ENCODE data around the gene STPG2.

STPG2 gene

DNA sequence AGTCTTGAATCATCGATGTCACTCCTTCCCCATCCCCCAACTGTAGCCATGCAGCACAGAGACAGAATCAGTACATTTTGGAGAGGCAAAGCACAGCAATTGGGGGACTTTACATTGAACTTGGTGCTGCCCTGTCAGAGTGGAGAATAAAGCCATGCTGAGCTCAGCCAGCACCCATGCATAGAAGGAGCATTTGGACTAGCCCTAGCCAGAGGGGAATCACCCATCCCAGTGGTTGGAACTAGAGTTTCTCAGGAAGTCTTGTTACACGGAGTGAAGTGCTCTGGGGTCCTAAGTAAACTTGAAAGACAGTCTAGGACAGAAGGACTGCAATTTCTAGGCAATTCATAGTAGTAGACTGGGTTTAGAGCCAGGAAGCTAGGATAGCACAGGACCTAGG lies 49.6 kb downstream of the STPG2 start:
- DNase-seq: no peak

DNA sequence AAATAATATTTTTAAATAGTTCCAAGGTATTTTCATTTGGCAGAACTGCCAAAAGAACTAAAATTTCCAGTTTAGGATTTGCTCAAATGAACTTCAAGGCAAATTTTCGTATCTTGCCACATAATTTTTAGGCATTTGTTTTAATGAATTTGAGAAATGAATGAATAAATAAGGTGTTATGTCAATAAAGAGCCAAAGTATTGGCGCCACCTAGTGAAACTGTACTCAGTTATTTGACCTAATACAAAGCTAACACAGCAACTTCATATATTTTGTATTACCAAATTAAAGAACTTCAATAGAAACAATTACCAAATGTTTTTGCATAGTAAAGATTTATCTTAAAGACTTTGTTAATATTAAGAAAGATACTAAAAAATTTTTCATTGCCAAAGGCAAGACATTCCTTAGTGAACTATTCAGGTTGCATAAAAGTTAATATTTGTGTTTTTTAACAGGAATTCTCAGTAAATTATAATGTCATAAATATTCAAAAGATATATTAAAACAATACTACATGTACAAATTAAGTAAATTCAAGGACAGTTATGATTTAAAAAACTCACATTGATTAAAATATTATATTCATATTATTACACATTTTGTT lies 50.3 kb downstream of the STPG2 start:
- DNase-seq: no peak

DNA sequence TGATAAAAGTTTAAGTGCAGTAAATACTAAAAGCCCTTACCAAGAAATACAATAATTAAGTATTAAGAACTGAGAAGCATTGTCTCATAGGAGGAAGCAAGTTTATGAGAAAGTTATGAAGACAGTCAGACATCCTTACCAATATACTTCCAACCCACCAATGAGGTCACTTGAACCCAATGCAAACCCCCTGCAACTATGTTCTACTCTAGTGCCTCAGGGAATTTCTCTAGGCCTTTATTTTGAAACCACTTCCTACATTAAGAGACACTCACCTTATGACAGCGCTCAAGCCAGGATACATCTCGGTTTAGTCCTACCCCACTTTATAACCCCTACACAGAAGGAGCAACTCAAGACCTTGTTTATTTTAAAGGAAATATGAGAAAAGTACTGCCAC lies 61.3 kb downstream of the STPG2 start:
- no peak for DNase-seq

DNA sequence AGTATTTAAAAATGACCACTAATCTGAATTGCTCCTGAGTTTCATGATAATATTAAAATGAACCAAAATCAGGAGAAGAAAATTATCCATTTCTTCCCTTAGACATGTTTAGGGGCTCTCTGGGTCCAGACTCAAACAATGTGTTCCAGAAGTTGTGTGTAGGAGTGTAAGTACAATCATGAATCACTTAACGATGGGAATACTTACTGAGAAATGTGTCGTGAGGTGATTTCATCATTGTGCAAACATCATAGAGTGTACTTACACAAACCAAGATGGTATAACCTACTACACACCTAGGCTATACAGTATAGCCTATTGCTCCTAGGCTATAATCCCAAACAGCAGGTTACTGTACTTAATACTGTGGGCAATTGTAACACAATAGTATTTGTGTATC lies 74.8 kb downstream of the STPG2 start:
- no peak for DNase-seq

DNA sequence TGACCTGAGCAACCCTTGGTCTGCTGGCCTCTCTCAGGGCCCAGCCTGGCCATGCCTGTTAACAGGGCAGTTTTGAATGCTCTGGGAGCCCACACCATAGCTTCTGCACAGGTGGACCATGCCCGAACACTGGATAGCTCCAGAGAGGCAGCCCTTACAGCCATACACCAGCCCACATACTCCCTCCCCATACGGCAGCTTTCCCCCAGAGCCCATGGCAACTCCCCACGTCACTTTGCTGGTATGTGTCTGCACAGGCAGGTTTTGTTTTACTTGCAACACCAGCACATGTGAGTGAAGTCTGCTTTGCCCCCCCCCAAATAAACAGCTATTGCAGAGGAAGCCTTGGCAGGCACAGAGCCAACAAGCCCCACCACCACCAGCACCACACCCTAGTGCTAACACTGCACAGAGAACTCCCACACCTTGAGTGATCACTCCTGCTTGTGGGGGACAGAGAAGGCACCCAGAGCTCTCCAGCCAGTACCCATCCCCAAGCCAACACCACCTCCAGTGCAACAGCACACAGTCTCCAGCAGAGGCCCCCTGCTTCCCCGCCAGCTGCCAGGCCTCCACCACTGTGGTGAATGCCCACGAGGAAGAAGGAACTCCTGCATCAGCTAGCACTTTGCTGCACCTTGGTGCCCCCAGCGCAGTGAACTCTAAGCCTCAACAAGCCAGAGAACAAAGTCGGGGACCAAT lies 87.3 kb downstream of the STPG2 start:
- no peak for DNase-seq

DNA sequence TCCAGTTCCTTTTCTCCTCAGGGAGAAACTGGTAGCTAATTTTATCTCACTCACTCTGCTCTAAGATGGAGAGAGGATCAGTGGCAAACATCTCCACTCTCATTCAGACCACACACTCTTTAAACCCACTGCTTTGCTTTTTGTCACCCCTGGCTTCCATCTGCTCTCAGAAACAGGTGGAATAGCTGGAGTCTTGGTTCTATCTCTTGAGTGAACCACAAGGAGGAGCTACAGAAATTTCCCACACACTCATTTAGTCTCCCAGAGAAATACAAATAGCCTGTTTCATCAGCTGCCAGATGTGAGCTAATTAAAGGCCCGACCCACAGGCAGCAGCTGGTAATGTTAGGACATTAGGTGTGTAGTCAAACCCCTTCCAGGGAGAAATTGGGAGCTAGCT lies 96.6 kb downstream of the STPG2 start:
- DNase-seq: no peak

DNA sequence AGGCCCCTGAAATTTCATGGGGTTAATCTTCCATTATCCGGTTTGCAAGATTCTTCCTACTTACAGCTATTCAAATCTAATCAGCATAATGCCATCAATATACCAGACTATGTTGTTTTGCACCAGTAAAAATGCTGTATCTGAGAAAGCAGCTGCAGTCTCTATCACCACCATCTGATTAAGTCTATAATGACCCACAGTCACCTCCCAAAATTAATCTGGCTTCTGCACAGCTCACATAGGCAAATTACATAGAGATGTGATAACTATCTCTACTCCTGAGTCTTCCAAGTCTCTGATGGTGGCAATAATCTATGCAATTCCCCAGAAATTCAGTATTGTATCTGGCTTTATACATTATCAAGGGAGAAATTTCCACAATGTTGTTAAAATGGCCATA lies 113.2 kb downstream of the STPG2 start:
- DNase-seq: no peak

DNA sequence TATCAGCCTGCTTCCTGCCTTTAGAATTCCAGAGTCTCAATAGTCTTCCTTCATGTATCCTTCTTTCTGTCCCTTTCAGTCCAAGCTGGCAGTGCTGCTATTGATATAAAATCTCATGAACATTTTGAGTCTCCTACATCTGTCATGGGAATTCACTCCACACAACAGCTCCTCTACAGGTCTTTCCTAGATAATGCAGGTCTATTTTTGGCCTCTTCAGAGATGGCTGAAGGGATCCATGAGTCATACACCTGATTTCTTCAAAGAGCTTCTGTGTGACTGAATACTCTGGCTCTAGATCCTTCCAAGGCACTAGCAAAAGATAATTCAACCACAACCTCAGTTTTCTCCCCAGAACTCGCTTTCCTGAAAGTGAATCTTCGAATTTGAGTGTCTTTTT lies 115.4 kb downstream of the STPG2 start:
- no peak for DNase-seq

DNA sequence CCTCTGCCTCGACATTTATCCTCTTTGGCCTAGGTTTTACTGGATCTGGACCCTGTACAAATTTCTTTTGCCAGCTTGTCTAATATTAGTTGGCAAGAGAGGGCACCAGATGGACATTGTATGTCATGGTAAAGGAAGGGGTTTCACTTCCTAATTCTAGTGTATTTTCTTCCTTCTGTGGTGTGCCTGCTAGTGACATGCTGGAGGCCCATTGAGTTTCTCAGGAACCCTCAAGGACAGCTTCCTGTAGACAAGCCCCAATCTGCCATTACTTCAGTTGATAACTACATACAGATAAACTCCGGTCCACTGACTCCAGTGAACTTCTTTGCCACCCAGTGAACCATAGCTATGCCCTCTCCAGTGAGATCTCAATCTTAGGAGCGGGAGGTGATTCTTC lies 116.9 kb downstream of the STPG2 start:
- DNase-seq: no peak

DNA sequence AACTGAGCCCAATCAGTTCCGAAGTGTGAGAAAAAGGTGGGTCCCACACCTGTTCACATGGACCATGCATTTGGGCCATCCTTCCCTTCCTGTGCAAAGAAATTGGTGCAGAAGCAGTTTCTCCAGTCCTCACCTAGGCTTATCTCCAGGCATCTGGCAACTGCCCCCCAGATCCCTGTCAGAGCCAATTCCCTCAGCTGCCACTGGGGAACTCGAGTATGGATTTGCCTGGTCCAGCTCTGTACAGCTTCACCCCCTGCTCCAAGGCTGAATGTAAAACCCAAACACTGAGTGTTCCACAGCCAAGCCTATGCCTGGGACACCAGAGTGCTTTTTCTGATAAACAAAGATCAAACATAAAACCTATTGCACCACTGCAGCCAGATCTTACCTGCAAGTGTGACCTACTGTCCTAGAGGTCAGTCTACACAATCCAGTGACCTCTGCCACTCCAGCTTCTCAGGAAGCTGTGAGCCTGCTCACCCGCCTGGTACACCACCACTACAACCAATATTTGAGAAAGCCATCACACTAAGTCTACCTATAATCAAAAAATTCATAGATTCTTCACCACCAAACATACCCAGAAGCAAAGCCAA lies 136.4 kb downstream of the STPG2 start:
- DNase-seq: no peak

DNA sequence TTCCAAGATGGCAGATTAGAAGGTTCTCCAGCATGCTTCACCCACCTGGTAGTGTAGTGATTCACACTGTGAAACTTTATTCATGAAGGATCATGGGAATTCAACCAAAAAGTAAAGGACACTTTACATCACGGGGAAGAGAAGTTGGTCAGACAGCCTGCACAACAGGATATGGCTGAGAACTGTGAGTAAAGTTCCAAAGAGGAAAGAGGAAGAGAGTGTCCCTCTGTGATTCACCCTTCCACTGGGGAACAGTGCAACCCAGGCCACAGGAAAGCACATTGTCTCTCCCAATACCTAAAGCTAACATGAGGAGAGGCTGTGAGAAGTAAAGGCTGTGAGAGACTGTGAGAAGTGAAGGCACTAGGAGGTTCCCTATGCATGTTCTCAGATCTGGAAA lies 137.2 kb downstream of the STPG2 start:
- no peak for DNase-seq

DNA sequence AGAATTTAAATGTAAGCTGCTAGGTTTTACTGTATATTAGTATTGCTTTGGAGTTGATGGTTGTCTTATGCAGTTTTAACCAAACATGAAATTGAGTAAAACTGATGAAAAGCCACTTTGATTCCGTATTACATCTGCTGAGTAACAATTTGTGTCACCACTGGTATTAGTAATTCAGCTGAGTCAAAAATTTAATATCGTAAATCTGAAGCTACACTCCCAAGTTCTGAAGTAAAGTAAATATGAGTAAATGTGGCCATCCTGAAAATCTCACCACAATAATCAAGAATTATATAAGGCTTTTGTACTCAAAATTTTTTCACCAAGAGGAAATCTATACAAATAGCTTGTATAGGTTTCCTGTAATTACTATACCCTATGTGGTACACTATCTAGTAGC lies 142.3 kb downstream of the STPG2 start:
- DNase-seq: no peak

DNA sequence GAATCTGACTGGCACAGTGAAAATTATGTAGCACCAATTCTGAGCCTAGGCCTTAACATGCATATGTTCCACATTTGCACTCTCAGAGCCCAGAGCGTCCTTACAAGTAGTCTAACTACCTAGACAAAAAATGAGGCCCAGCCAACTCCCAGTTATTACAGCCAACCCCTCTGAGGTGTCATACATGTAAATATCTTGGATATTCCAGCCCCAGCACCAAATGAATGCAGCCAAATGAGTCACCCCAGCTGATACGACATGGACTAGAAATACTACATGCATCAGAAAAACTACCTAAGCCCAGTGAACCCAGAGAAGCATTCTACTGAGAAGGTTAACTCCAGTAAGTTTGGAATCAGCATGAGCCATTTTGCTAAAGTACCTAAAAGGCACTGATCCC lies 145.1 kb downstream of the STPG2 start:
- no peak for DNase-seq

DNA sequence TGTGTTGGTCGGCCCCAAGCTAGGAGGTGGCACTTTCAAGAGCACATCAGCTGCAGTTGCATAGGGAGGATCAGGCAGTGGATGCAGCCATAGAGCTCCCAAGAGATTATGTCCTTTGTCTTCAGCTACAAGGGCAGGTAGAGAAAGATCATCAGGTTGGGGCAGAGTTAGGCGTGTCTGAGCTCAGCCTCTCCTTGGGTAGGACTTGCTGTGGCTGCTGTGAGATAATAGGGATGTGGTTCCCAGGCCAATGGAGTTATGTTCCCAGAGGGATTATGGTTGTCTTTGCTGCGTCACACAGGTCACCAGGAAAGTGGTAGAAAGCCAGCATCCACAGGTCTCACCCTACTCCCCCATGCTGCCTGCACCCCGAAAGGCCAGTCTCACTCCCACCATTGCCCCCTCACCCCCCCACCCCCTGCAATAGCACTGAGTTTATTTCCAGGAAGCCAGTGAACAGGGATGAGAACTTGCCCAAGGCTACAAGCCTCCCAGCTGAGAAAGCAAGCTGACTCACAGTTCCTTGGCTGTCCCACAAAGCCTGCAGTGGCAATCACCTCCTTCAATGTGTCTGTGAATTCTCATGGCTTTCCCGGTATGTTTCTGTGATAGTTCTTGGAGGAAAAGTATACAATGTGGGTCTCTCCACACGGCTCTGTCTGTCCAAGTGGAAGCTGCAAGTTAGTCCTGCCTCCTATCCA lies 148.4 kb downstream of the STPG2 start:
- DNase-seq: no peak

DNA sequence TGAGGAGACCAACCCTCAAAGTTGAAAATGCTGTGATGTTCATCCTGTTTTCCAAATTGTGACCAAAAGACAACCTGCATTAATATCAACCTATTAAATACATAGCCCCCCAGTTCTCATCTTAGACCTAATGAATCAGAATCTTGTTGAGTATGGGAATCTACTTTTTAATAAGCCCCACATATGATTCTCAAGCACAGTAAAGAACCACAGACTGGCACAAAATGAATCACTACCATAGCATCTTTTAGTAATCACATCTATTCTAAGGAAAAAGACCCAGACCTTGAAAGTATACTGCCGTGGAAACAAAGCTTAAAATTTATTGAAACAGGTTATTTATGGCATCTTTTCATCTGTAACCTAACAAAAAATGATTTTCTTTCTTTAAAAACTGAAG lies 152.9 kb downstream of the STPG2 start:
- DNase-seq: no peak

DNA sequence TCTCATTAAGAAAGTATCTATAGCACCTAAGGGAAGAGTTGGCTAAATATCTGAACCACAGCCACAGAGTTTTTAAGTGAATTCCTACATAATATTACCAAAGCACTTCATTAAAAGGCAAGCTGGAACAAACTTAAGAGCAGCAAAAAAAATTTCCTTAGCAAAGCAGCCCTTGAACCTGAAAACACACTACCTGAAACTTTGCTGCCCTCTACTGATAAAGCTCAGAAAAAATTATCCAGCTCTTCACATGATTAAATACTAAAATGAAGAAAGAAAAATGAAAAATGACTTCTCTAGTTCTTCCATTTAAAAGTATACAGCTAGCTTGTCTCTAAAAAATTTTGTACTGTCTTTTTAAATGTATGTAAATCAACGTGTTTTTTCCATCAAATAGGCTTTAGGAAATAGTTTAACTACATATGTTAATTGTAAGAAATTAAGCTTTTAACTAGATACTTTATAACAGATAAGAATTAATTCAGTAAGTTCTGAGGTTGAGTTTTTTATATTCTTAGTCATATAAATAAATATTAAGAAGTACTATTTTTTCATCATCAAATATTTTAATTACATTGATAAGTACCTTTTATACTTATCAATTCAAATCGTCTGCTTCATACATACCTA lies 156.1 kb downstream of the STPG2 start:
- peak in 1 of 51 donors; percentile 5 for DNase-seq

DNA sequence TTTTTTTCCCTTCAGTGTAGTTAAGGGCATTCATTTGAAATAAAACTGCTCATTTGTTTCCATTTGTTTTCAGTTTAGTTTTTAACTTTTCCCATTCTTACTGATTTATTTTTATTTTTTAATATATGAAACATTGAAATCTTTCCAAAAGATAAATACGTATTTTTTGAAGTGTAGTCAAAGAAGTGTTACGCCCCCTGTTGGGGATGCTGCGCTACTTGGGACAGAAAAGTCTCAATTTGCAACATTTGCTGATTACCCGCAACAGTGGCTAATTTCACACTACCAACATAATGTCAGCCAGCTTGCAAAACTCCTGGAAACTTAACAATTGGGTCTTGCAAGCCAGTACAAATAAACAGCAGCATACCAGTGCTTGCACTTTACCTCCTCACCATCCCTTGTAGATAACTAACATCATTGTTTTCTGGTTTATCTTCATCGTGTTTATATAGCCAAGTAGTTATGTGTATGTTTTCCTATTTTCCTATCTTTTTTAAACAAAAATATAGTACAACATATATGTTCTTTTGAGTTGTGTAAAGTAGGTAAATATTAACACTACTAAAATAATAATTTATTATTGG lies 158.6 kb downstream of the STPG2 start:
- no peak for DNase-seq

DNA sequence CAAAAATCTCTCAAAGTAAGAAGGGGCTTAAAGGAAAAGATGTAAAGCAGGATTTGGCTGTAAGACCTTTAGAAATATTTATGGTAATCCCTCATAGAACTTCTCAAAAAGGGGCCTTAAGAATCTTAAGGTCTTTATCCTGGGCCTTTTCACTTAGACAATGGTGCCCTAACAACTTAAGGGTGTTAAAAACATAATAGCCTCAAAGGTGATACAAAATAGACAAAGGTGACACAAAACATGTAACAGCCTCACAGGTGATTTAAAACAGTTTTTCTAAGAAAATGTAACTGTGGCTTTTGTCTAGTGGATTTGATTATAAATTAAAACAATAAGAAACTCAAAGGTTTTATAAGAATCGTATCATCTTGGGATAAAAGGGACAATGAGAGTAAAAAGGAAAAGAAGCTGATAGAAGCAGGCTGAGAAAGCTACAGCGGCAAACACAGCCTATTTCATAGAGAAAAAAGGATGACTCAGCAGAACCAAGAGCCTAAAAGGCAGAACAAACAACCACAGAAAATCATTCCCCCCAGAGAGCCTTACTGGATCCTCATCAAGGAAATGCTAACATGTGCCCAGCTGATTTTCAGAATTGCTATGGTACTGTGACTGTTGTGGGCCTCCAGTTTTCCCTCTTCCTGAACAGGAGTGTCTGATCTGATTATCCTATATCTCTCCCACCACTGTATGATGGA lies 164.3 kb downstream of the STPG2 start:
- DNase-seq: no peak

DNA sequence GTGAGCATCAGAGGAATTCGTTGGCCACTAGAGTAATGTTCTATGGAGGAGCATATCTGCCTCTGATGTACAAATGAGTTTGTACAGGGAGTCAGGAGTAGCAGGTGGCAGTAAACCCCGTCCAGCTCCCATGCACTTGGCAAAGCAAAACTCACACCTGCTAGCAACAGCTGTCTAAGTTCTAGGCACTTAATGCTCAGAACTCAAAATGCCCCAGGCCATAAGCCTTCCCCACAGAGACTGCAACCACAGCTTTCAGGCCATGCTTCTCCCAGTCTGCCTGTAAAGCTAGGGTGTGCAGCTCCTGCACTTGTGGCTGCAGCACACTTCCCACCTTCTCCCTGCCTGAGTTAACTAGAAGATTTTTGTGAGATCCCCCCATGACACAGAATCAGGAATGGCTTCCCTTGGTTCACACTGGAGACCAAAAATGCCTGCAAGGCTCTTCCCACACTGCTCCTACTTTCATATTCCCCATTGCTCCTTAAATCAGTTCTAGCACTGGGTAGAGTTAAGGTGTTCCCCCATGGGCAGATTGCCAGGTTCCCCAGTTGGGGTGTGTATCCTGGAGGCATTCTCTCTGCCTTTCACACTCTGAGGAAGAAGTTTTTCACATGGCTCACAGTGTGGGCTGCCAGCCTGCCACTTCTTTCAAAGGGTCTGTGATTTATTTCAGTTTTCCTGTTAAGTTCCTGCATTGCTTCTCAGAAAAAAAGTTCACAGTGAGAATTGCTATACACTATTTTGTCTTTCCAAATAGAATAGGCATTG lies 189.9 kb downstream of the STPG2 start:
- no peak for DNase-seq

DNA sequence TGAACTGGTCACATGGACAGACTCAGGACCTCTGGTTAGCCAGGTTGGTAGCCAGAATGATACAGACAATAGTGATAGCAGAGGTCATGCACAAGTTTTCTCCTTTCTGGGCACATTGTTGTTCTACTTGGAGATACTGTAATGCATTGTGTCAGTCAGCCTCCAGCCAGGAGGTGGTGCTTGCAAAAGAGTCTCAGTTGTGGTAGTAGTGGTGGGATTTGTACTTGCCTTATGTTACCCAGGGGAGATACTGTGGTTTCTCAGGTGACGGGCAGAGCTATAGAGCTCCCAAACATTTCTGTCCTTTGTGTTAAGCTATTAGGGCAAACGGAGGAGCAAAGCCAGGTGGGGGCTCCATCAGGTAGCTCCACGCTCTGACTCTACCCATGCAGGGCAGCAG lies 190.5 kb downstream of the STPG2 start:
- no peak for DNase-seq

Measured in hypothalamus (tissue), 51 donors.